22Rv1 (cell line): ENCODE measurements around the gene BCAS1.

Source experiments
- H3K27ac ChIP-seq: fragments of 450-650 bp; 2 replicates; pipeline ENCODE4 v1.5.1; 2017
- CTCF ChIP-seq: fragments of 450-650 bp; IDR thresholded peaks from 2 replicates; pipeline ENCODE4 v1.5.1; 2017; ENCODE audit warnings: mild to moderate bottlenecking
- ZFX ChIP-seq: fragments of 450-650 bp; IDR thresholded peaks from 2 replicates; pipeline ENCODE4 v1.6.1; 2017; ENCODE audit warnings: antibody characterized with exemption, borderline replicate concordance

BCAS1 gene

GRCh38 chr20:53972179-53972578 lies 98.2 kb downstream of the BCAS1 start:
- no peak overlapping the region for H3K27ac ChIP-seq

GRCh38 chr20:53971096-53971683 lies 99.2 kb downstream of the BCAS1 start:
- TF ChIP-seq CTCF = no peak
- TF ChIP-seq ZFX = no peak
- H3K27ac ChIP-seq = no peak overlapping the region

More at GRCh38 chr20:53972179-53972578, 98.2 kb downstream of the BCAS1 start:
- no peak for TF ChIP-seq CTCF
- TF ChIP-seq ZFX = no peak

- TF ChIP-seq ZFX (no peak), CTCF (no peak)
- no peak overlapping the region for H3K27ac ChIP-seq
Observed at GRCh38 chr20:53970232-53970631, 100.2 kb downstream of the BCAS1 start.

- no peak overlapping the region for H3K27ac ChIP-seq
- TF ChIP-seq ZFX (no peak), CTCF (no peak)
Observed at GRCh38 chr20:53967527-53967926, 102.9 kb downstream of the BCAS1 start.

GRCh38 chr20:53966774-53967398 lies 103.5 kb downstream of the BCAS1 start:
- H3K27ac ChIP-seq = no peak overlapping the region

GRCh38 chr20:53964501-53965253 lies 105.7 kb downstream of the BCAS1 start:
- TF ChIP-seq CTCF (no peak), ZFX (no peak)
- no peak overlapping the region for H3K27ac ChIP-seq

More at GRCh38 chr20:53966774-53967398, 103.5 kb downstream of the BCAS1 start:
- TF ChIP-seq CTCF = no peak
- TF ChIP-seq ZFX = no peak

GRCh38 chr20:53964067-53964466 lies 106.3 kb downstream of the BCAS1 start:
- H3K27ac ChIP-seq = no peak overlapping the region
- TF ChIP-seq ZFX (no peak), CTCF (no peak)
